IPS-15b (cell line): ENCODE data around the gene BAZ2B.

ENCODE experiments used
- H3K27me3 ChIP-seq: one replicate; pipeline ENCODE4 v1.6.1; 2013; ENCODE audit warnings: low read length; ENCODE audit not compliant: control insufficient read depth, insufficient read depth
- H3K36me3 ChIP-seq: one replicate; pipeline ENCODE4 v1.6.1; 2013; ENCODE audit warnings: low read length; ENCODE audit not compliant: control insufficient read depth, insufficient read depth
- H3K4me1 ChIP-seq: one replicate; pipeline ENCODE4 v1.6.1; 2013; ENCODE audit warnings: mild to moderate bottlenecking, low read length; ENCODE audit not compliant: control insufficient read depth, insufficient read depth
- H3K4me3 ChIP-seq: one replicate; pipeline ENCODE4 v1.5.1; 2013; ENCODE audit warnings: low read depth, low read length
- H3K9ac ChIP-seq: one replicate; pipeline ENCODE4 v1.6.1; 2013; ENCODE audit warnings: low read depth, mild to moderate bottlenecking, low read length
- H3K9me3 ChIP-seq: one replicate; pipeline ENCODE4 v1.6.1; 2013; ENCODE audit warnings: mild to moderate bottlenecking, low read length; ENCODE audit not compliant: control insufficient read depth, insufficient read depth

BAZ2B gene

DNA sequence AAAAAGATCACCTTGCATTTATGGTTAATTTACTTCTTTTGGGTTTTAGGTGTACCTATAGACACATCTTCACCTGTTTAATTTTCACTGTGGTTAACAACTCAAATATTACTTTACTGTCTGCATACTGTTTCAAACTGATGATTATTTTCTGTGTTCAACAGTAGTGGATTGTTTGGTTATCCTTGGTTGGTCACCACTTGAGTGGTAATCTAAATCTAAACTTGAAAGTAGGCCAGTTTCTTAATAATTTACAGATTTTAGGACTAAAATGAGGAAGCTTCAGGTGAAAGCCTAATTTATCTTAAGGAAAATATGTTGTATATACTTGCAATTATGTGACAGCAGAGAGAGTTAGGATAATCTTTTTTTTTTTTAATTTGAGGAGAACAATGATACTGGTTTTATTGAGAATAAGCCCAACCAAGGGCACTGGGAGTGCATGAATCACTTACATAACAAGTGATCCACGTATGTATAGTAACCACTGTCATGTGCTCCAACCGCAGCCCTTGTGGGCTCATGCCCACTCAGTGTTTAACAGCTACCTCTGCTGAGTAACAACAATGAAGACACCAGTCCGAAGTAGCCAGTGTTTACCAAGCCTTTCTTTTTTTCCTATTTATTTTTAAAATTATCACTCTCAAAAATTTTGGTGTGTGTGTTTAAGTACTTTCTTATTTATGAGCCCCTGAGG, 298.8 kb downstream of the BAZ2B start:
- Histone ChIP-seq H3K36me3 (no peaks in the 10 kb centered on the region), H3K4me3 (no peak overlapping the region), H3K27me3 (no peaks in the 10 kb centered on the region), H3K9me3 (no peaks in the 10 kb centered on the region), H3K4me1 (no peaks in the 10 kb centered on the region), H3K9ac (no peak overlapping the region)

DNA sequence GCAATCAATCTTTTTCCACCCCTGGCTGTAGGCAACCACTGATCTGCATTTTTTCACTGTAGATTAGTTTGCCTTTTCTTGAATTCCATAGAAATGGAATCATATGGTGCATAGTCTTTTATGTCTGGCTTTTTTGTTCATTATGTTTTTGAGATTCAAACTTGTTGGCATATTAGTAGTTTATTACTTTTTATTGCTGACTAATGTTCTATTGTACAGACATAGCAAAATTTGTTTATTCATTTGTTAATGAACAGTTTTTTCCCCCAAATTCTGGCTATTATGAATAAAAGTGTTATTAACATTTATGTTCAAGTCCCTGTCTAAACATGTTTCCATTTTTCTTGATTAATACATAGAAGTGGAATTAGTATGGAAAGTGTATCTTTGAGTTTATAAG, 308.4 kb downstream of the BAZ2B start:
- Histone ChIP-seq H3K4me1 (no peaks in the 10 kb centered on the region), H3K27me3 (no peaks in the 10 kb centered on the region), H3K36me3 (no peaks in the 10 kb centered on the region), H3K9ac (no peak overlapping the region), H3K9me3 (no peaks in the 10 kb centered on the region), H3K4me3 (no peak overlapping the region)

DNA sequence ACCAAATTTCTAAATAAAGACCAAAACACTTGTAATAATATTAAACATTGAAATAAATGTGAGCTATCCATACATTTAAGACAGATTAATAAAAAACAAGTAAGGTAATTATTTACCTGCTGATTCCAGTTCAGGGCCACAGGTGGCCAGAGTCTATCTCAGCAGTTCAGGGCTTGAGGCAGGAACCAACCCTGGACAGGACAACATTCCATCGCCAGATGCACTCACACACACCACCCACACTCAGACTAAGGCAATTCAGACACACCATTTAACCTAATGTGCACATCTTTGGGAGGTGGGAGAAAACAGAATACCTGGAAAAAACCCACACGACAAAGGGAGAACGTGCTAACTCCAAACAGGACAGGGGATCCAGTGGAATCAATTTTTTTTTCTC, 315.8 kb downstream of the BAZ2B start:
- Histone ChIP-seq H3K9me3 (no peaks in the 10 kb centered on the region), H3K27me3 (no peaks in the 10 kb centered on the region), H3K36me3 (no peaks in the 10 kb centered on the region), H3K4me1 (no peaks in the 10 kb centered on the region), H3K4me3 (no peak overlapping the region), H3K9ac (no peak overlapping the region)

DNA sequence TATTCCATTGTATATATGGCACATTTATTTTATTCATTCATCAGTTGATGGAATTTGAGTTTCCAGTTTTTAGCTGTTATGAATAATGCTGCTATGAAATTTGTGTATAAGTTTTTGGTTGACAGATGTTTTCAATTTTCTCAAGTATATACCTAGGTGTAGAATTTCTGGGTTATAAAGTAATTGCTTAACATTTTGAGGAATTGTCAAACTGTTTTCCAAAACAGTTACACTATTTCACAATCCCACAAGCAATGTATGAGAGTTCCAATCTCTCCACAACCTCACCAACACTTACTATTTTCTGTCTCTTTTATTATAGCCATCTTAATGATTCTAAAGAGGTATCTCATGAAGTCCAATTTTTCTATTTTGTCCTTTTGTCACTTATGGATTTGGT, 317.4 kb downstream of the BAZ2B start:
- no peak overlapping the region for H3K4me3 ChIP-seq
- no peak overlapping the region for H3K9ac ChIP-seq
- no peaks in the 10 kb centered on the region for H3K4me1 ChIP-seq
- H3K9me3 ChIP-seq, result no peaks in the 10 kb centered on the region
- no peaks in the 10 kb centered on the region for H3K36me3 ChIP-seq
- no peaks in the 10 kb centered on the region for H3K27me3 ChIP-seq

DNA sequence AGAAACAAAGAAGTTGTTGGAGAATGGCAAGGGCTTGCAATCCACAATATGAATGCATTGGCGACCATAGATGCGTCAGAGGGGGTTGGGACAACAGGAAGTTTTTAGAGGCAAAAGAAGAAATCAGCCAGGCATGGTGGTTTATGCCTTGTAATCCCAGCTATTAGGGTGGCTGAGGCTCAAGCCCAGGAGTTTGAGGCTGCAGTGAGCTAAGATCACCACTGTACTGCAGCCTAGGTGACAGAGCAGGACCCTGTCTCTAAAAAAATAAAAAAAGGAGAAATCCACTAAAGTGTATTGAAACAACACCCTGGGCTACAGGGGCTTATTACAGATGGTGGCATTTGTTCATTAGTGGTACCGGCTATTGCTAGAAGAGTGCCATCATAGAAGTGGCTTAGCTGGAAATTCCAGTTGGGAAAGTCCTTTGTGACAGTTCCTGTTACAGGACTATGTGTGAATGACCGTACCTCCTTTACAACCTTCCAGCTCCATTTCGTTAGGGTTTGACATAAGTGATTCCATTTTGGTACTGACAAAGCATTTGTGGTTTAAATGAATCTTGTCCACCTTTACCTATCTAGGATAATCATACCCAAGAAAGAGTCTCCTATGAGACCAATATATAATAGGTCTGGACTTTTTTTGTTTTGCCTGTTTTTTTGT, 319.2 kb downstream of the BAZ2B start:
- no peaks in the 10 kb centered on the region for H3K4me1 ChIP-seq
- H3K27me3 ChIP-seq, result no peaks in the 10 kb centered on the region
- no peaks in the 10 kb centered on the region for H3K36me3 ChIP-seq
- no peaks in the 10 kb centered on the region for H3K9me3 ChIP-seq
- no peak overlapping the region for H3K4me3 ChIP-seq
- no peak overlapping the region for H3K9ac ChIP-seq

DNA sequence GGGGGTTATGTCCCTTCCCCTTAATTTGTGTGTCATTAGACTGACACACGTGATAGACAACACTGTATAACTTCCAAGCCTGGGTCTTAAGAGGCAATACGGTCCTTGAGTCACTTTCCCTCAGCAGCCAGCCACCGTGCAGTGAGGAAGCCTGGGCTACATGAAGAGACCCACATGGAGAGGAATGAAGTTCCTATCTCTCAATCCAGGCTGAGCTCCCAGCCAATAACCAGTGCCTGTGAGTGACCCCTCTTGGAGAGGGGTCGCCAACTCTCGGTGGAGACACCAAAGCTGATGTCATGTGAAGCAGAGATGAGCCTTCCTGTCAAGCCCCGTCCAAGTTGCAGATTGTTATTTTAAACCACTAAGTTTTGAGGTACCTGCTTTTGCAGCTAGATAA, 324.2 kb downstream of the BAZ2B start:
- H3K9ac ChIP-seq, result no peak overlapping the region
- no peaks in the 10 kb centered on the region for H3K9me3 ChIP-seq
- no peaks in the 10 kb centered on the region for H3K4me1 ChIP-seq

DNA sequence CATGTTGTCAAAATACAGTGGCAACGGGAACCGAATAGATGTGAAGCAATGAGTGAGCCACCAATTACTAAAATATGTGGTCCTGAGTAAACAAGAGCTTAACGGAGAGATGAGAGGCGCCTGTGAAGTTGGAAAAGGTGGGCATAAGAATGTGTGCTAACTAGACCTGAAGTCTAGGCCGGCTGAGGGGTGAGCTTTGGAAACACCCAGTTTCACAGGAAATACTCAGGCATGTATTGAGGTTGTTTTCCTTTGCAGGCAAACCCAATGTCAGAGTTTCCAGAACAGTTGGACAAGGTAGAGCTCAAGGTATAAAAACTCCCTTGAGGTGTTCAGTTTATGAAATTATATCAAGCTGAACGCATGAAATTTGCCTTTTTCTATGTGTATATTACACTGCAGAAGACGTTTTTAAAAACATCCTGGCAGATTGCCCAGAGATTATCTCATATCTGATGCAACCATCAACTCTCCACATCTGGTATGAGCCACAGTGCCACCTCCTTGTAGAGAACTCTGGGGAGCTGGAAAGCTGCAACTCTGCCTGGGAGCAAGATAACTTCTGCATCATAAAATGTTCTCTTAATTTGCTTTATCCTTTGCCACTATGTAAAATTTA, 325.9 kb downstream of the BAZ2B start:
- H3K4me3 ChIP-seq, result no peak overlapping the region
- H3K4me1 ChIP-seq, result no peaks in the 10 kb centered on the region
- no peaks in the 10 kb centered on the region for H3K9me3 ChIP-seq
- H3K27me3 ChIP-seq, result no peaks in the 10 kb centered on the region
- no peaks in the 10 kb centered on the region for H3K36me3 ChIP-seq
- no peak overlapping the region for H3K9ac ChIP-seq

More for the DNA sequence above, 324.2 kb downstream of the BAZ2B start:
- Histone ChIP-seq H3K27me3 (no peaks in the 10 kb centered on the region), H3K36me3 (no peaks in the 10 kb centered on the region), H3K4me3 (no peak overlapping the region)

DNA sequence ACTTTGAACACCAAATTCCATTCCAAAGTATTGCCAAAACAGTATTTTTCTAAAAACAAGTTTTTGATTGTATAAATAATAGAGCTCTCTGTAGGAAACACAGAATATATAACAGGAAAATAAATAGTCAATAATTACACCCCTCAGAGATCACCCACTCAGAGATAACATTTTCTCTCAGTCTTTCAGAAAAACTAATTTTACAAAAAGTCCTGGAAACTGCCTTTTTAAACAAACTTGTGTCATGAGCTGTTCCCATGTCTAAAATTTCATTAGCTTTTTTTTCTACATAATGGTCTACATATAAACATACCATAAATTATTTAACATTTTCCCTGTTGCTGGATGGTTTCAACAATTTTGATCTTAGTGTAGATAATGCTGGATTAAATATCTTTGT, 328.6 kb downstream of the BAZ2B start:
- Histone ChIP-seq H3K4me3 (no peak overlapping the region), H3K9ac (no peak overlapping the region), H3K36me3 (no peaks in the 10 kb centered on the region), H3K9me3 (no peaks in the 10 kb centered on the region), H3K4me1 (no peaks in the 10 kb centered on the region), H3K27me3 (no peaks in the 10 kb centered on the region)

DNA sequence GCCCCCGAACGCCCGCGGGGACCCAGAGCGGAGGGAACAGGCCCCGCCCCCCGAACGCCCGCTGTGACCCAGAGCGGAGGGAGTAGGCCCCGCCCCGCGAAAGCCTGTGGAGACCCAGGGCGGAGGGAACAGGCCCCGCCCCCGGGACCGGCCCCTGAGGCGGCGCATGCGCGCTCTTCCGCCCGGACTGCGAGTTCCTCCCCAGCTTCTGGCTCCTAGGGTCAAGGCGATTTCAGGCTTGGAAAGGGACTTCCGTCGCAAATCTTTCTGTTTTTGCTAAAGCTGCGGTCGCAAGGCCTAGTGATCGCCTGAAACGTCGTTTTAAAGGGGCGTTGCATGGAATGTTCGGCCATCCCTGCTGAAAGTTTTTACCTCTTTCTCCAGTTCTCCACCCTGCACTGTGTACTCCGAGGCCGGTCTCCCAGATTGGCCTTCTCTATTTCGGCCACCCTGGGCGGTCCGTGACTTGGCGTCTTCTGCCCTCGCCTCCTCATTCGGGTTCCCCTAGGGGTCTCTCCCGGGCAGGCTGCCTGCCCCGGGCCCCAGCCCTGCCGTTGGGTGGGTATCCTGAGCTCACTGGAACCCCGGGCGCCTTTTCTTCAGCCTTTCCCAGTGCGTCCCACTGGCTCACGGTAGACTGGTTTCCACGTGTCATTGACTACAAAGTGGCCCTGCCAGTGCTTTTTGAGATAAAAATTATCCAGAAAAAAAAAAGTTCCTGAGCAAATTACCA, 329.5 kb downstream of the BAZ2B start:
- no peaks in the 10 kb centered on the region for H3K4me1 ChIP-seq
- no peaks in the 10 kb centered on the region for H3K9me3 ChIP-seq
- H3K27me3 ChIP-seq, result no peaks in the 10 kb centered on the region
- H3K9ac ChIP-seq, result peak overlapping the region; percentile 91
- H3K36me3 ChIP-seq, result no peaks in the 10 kb centered on the region
- H3K4me3 ChIP-seq, result peak overlapping the region; percentile 83

DNA sequence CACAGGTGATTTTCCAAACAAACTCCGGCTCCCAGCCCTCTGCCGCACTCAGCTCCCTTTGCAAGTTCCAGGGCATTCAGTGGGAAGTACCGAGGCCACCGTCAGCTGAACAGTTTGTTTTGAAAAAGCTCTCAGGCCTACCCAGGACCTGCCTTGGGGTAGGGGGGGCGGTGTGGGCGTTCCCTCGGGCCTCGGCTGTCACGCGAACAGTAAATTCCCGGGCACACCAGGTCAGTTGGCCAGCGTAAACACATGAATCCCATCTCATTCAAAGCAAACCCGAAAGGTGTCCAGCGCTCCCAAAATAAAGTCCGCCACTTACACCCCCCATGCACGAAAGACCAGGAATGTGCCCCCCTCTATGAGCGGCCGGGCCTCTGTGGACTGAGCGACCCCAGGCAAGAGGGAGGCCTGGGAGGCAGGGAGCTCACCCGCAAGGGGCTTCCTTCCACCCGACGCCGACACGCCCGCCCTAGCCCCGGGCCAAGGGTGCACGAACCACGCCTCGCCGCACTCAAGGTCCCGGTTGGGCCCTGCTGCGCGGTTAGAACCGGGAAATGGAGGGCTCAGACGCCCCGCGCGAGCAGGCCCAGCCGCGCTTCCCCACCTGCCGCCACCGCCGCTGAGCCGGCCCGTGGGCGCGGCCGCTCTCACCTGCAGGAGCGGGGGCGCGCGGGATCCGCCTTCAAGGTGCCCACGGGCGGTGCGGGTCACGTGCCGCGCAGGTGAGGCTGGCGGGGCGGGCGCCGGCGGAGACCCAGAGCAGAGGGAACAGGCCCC, 330.2 kb downstream of the BAZ2B start, which contains the start of gene WDSUB1:
Gene WDSUB1 (minus strand): TSS at position 775 of the 780 bp plus-strand sequence. CDS start 3,634 bp downstream, outside the sequence.
- Histone ChIP-seq H3K27me3 (no peaks in the 10 kb centered on the region), H3K36me3 (no peaks in the 10 kb centered on the region), H3K4me1 (no peaks in the 10 kb centered on the region), H3K9ac (peak within 1 kb of the TSS; percentile 91), H3K4me3 (peak within 1 kb of the TSS; percentile 83), H3K9me3 (no peaks in the 10 kb centered on the region)

DNA sequence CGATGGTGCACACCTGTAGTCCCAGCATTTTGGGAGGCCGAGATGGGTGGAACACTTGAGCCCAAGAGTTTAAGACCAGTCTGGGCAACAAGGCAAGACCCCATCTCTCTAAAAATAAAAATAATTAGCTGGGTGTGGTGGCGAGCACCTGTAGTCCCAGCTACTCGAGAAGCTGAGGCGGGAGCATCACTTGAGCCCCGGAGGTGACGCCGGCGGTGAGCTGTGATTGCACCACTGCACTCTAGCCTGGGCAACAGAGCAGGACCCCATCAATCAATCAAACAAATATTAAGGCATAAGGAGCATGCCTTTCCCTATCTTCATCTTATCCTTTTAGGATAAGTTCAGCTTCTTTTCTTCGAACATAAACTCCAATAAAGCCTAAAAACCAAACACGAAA, 330.9 kb downstream of the BAZ2B start:
- Histone ChIP-seq H3K9ac (no peak overlapping the region), H3K4me1 (no peaks in the 10 kb centered on the region), H3K27me3 (no peaks in the 10 kb centered on the region), H3K36me3 (no peaks in the 10 kb centered on the region), H3K9me3 (no peaks in the 10 kb centered on the region), H3K4me3 (peak overlapping the region; percentile 72)
